ENCODE data around the gene PTPN21.

Gene PTPN21

GRCh38 chr14:88503754-88504406 lies 50.9 kb downstream of the PTPN21 start:
- no peak for DNase-seq

- no peak for DNase-seq
These were observed 52.1 kb downstream of the PTPN21 start for GRCh38 chr14:88502740-88503139.

- DNase-seq = no peak
These were observed 54.2 kb downstream of the PTPN21 start for GRCh38 chr14:88500611-88501010.

- no peak for DNase-seq
These were observed 55.6 kb downstream of the PTPN21 start for GRCh38 chr14:88499225-88499624.

GRCh38 chr14:88496414-88496813 lies 58.4 kb downstream of the PTPN21 start:
- DNase-seq = no peak

GRCh38 chr14:88493392-88494185 lies 61.2 kb downstream of the PTPN21 start:
- DNase-seq = no peak

- peak; percentile 71 for DNase-seq
These were observed 62.3 kb downstream of the PTPN21 start for GRCh38 chr14:88492272-88493089.

- no peak for DNase-seq
These were observed 64.6 kb downstream of the PTPN21 start for GRCh38 chr14:88490168-88490567.

GRCh38 chr14:88488897-88489296 lies 65.9 kb downstream of the PTPN21 start:
- no peak for DNase-seq

GRCh38 chr14:88488081-88488480 lies 66.7 kb downstream of the PTPN21 start:
- DNase-seq = no peak

GRCh38 chr14:88482524-88482923 lies 72.3 kb downstream of the PTPN21 start:
- DNase-seq = no peak

GRCh38 chr14:88481794-88482193 lies 73.0 kb downstream of the PTPN21 start:
- no peak for DNase-seq

GRCh38 chr14:88481059-88481458 lies 73.7 kb downstream of the PTPN21 start:
- no peak for DNase-seq

GRCh38 chr14:88479574-88479987 lies 75.2 kb downstream of the PTPN21 start:
- DNase-seq = no peak

GRCh38 chr14:88478931-88479330 lies 75.9 kb downstream of the PTPN21 start:
- DNase-seq = no peak

GRCh38 chr14:88477513-88478250 lies 77.1 kb downstream of the PTPN21 start:
- DNase-seq = no peak

GRCh38 chr14:88476825-88477224 lies 78.0 kb downstream of the PTPN21 start:
- DNase-seq = no peak

GRCh38 chr14:88476214-88476774 lies 78.5 kb downstream of the PTPN21 start:
- no peak for DNase-seq

- DNase-seq = no peak
These were observed 81.0 kb downstream of the PTPN21 start for GRCh38 chr14:88473791-88474190.

GRCh38 chr14:88470542-88471440 lies 84.0 kb downstream of the PTPN21 start:
- no peak for DNase-seq

GRCh38 chr14:88468406-88468805 lies 86.4 kb downstream of the PTPN21 start:
- DNase-seq = no peak
